ENCODE measurements around the gene EEA1. TPM values are rescaled to one million over a fixed set of nuclear protein-coding genes. Genes with fewer than 3 reads are reported as not detected.

Gene EEA1
- total RNA-seq, 1 experiment from 2014 or later, result 14.9 TPM

DNA sequence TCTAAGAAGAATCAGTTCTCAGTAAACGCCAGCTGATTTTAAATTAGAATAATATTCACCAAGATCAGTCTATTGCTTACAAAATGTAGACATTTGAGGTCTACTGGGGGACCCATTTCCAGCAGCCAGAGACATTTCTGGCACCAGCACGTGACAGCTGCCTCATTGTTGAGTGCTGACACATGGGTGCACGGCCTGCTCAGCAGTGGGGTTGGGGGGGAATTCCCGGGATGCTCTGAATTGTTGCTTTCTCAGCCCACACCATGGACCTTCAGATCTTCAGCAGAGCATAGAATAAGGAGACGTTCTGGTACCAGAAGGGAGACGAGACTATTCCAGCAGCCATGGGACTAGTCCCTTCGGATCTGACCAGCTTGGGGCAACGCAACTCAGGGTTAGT, 208.0 kb downstream of the EEA1 start:
- no peak overlapping the region for H3K56ac ChIP-seq (ENCODE audit: insufficient read length, low read depth, low read length)
- H4K20me1 ChIP-seq (ENCODE audit: control insufficient read depth, insufficient read depth, insufficient read length), result no peaks in the 10 kb centered on the region
- H3K79me2 ChIP-seq (ENCODE audit: insufficient read depth, low read length), result no peaks in the 10 kb centered on the region
- no peak overlapping the region for H3K23ac ChIP-seq (ENCODE audit: insufficient read length, low read depth, low read length)
- H3K4me1 Mint-ChIP-seq, result peaks cover 12% of the 10 kb centered on the region in 2 experiments
- no peaks in the 10 kb centered on the region for H3K4me1 ChIP-seq (ENCODE audit: insufficient read depth, low read length)
- H3K9me3 Mint-ChIP-seq, result peaks cover 8 to 13% of the 10 kb centered on the region in 2 experiments
- no peaks in the 10 kb centered on the region for H3K23me2 ChIP-seq (ENCODE audit: insufficient read length, low read depth, low read length, poor library complexity, severe bottlenecking)
- H3K27ac ChIP-seq (ENCODE audit: insufficient read length, low read depth, low read length), result no peak overlapping the region
- no peaks in the 10 kb centered on the region for H3K27me3 ChIP-seq (ENCODE audit: insufficient read depth, low read length)
- no peak overlapping the region for H3K4me2 ChIP-seq (ENCODE audit: insufficient read depth, insufficient read length, low read length)
- no peaks in the 10 kb centered on the region for H3K9me3 ChIP-seq (ENCODE audit: control insufficient read depth, low read depth, low read length)
- H3K27me3 Mint-ChIP-seq (ENCODE audit: low read depth), result no peaks in the 10 kb centered on the region
- no peak overlapping the region for H4K8ac ChIP-seq (replicated peaks; ENCODE audit: insufficient read length, low read depth, low read length)
- H3K4ac ChIP-seq (ENCODE audit: low read depth, low read length), result no peak overlapping the region
- H3K18ac ChIP-seq (ENCODE audit: insufficient read length, low read depth, low read length), result no peak overlapping the region
- H3T11ph ChIP-seq (ENCODE audit: low read length), result no peak overlapping the region
- H3K27ac Mint-ChIP-seq, result no peak overlapping the region
- H3K4me3 Mint-ChIP-seq, result no peak overlapping the region
- H2BK15ac ChIP-seq (ENCODE audit: low read depth, low read length), result no peak overlapping the region
- no peak overlapping the region for H2AK5ac ChIP-seq (ENCODE audit: insufficient read length, low read length)
- H3K14ac ChIP-seq (ENCODE audit: insufficient read depth, low read length), result no peak overlapping the region
- no CpG with 5 or more reads among the region's 8 CpGs for WGBS (ENCODE audit: extremely low coverage, insufficient read length, low lambda C conversion rate)
- no peak overlapping the region for H4K91ac ChIP-seq (ENCODE audit: insufficient read length, low read depth, low read length)
- H3K36me3 Mint-ChIP-seq (ENCODE audit: insufficient read depth in 1 of 3, low read depth in 3 of 3), result peaks cover 3 to 7% (median 5%) of the 10 kb centered on the region in 3 experiments; a peak in 6 of 7 replicates
- TF ChIP-seq, protein P1, sequence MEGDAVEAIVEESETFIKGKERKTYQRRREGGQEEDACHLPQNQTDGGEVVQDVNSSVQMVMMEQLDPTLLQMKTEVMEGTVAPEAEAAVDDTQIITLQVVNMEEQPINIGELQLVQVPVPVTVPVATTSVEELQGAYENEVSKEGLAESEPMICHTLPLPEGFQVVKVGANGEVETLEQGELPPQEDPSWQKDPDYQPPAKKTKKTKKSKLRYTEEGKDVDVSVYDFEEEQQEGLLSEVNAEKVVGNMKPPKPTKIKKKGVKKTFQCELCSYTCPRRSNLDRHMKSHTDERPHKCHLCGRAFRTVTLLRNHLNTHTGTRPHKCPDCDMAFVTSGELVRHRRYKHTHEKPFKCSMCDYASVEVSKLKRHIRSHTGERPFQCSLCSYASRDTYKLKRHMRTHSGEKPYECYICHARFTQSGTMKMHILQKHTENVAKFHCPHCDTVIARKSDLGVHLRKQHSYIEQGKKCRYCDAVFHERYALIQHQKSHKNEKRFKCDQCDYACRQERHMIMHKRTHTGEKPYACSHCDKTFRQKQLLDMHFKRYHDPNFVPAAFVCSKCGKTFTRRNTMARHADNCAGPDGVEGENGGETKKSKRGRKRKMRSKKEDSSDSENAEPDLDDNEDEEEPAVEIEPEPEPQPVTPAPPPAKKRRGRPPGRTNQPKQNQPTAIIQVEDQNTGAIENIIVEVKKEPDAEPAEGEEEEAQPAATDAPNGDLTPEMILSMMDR (conservative IDR thresholded peaks at IDR 0.05), result no peak
- no peaks in the 10 kb centered on the region for H3K79me1 ChIP-seq (ENCODE audit: insufficient read depth, low read depth, low read length, poor library complexity, severe bottlenecking)
- H3K9ac ChIP-seq (ENCODE audit: extremely low read depth, insufficient read length, low read length), result no peak overlapping the region
- no peak overlapping the region for H4K5ac ChIP-seq (ENCODE audit: insufficient read length, low read depth, low read length)
- H2BK5ac ChIP-seq (ENCODE audit: insufficient read length, low read length), result no peak overlapping the region
- no peak for DNase-seq
- H2AFZ ChIP-seq (ENCODE audit: low read length), result no peak overlapping the region
- H2BK20ac ChIP-seq (ENCODE audit: low read depth, low read length, poor library complexity, severe bottlenecking), result no peak overlapping the region
- H2BK120ac ChIP-seq (ENCODE audit: low read depth, low read length, poor library complexity, severe bottlenecking), result peak overlapping the region; percentile 69
- no peak overlapping the region for H2BK12ac ChIP-seq (ENCODE audit: insufficient read length, low read depth, low read length)

Other genes starting within 250 kb of the EEA1 start
- gene PLEKHG7, start 226.3 kb downstream of the EEA1 start, total RNA-seq (2021), result not detected in 2 replicates

Data from H9 (cell line).